K562 (cell line): ENCODE data around the gene PARD3. TPM values are rescaled to one million over a fixed set of nuclear protein-coding genes. Genes with fewer than 3 reads are reported as not detected.

Experiments
- ATAC-seq: fragments of 200-7000 bp; cut with Tn5 transposase; 3 replicates; pipeline ENCODE4 v1.9.1; 2020; ENCODE audit warnings: moderate library complexity
- BruUV-seq: library from RNA; stranded (reverse); fragments of 400-500 nt; replicated peaks from 2 replicates; lab custom pipeline; 2021; lab: Mats Ljungman, UMichigan
- CTCF ChIA-PET: fragments of 300-600 bp; formaldehyde crosslinking; extraction: SDS; loops from one replicate; lab custom pipeline; 2021; ENCODE audit warnings: low intra/inter-chr PET ratio; lab: Yijun Ruan, JAX
- POLR2A ChIA-PET: fragments of 300-600, 350-650 bp; sonication (Branson Sonifier 250); formaldehyde crosslinking; extraction: SDS; loops from one replicate; lab custom pipeline; 2021; ENCODE audit warnings: antibody characterized with exemption, inconsistent platforms; lab: Yijun Ruan, JAX
- DNase-seq, 4 experiments: peaks; one replicate each; pipeline versions ENCODE4 v3.0.0 to v3.0.0-alpha.2; 2011 to 2018; ENCODE audit warnings: low spot score in 3 of 4, mixed read lengths in 3 of 4; ENCODE audit errors: extremely low read depth in 1 of 4
- FAIRE-seq: peaks from 2 replicates; lab custom pipeline; 2011; peaks lifted over from hg19 to GRCh38; lab: Jason Lieb, UNC
- H2AFZ ChIP-seq: 2 replicates; pipeline ENCODE4 v1.6.0; 2011; ENCODE audit warnings: low read depth, low read length, control low read depth, inconsistent platforms
- H3K27ac ChIP-seq: fragments of 200-600 bp; 3 replicates; pipeline ENCODE4 v1.8.0; 2011; ENCODE audit warnings: low read depth, mild to moderate bottlenecking, control low read depth, inconsistent platforms, low read length, moderate library complexity, mixed read lengths; ENCODE audit errors: extremely low read depth
- H3K27me3 ChIP-seq, 2 experiments: fragments of 300-600 bp in 1 of 2; 2 replicates in 1 of 2; 3 replicates in 1 of 2; pipeline versions ENCODE4 v1.6.0 to v1.8.0; 2011; ENCODE audit warnings: inconsistent platforms in 2 of 2, low read length in 2 of 2, mild to moderate bottlenecking in 1 of 2, mixed read lengths in 1 of 2, moderate library complexity in 1 of 2; ENCODE audit not compliant: control insufficient read depth in 2 of 2, insufficient read depth in 2 of 2
- H3K36me3 ChIP-seq: fragments of 300-600 bp; 3 replicates; pipeline ENCODE4 v1.8.0; 2011; ENCODE audit warnings: mild to moderate bottlenecking, low read length, inconsistent platforms; ENCODE audit not compliant: control insufficient read depth, insufficient read depth
- H3K4me1 ChIP-seq, 2 experiments: fragments of 200-600 bp in 1 of 2; replicated peaks in 1 of 2; 2 replicates in 1 of 2; 3 replicates in 1 of 2; pipeline versions ENCODE4 v1.5.1 to v1.8.0; 2011; ENCODE audit warnings: inconsistent platforms in 2 of 2, low read length in 2 of 2, mild to moderate bottlenecking in 1 of 2, mixed read lengths in 1 of 2, moderate library complexity in 1 of 2; ENCODE audit not compliant: control insufficient read depth in 2 of 2, insufficient read depth in 2 of 2
- H3K4me2 ChIP-seq: 2 replicates; pipeline ENCODE4 v1.6.1; 2011; ENCODE audit warnings: low read length, control low read depth, inconsistent platforms, mixed read lengths; ENCODE audit not compliant: insufficient read depth
- H3K4me3 ChIP-seq: fragments of 200-600 bp; sonication (generic), shearing (Covaris generic); 2 replicates; pipeline ENCODE4 v1.5.1; 2016; ENCODE audit warnings: control low read depth, inconsistent platforms
- H3K79me2 ChIP-seq: fragments of 200-600 bp; 3 replicates; pipeline ENCODE4 v1.8.0; 2011; ENCODE audit warnings: low read length, inconsistent platforms; ENCODE audit not compliant: control insufficient read depth, insufficient read depth
- H3K9ac ChIP-seq, 2 experiments: 2 replicates each; pipeline versions ENCODE4 v1.6.0 to v1.6.1; 2011; ENCODE audit warnings: low read depth in 2 of 2, low read length in 2 of 2, control low read depth in 1 of 2, inconsistent platforms in 1 of 2, mild to moderate bottlenecking in 1 of 2, mixed read lengths in 1 of 2; ENCODE audit not compliant: insufficient read depth in 1 of 2
- H3K9me1 ChIP-seq: one replicate; pipeline ENCODE4 v1.6.0; 2011; ENCODE audit warnings: inconsistent platforms, mild to moderate bottlenecking, low read length, moderate library complexity; ENCODE audit not compliant: control insufficient read depth, insufficient read depth
- H3K9me3 ChIP-seq: replicated peaks from 2 replicates; pipeline ENCODE4 v1.5.1; 2011; ENCODE audit warnings: low read depth, low read length, inconsistent platforms; ENCODE audit not compliant: control insufficient read depth, insufficient read depth
- H4K20me1 ChIP-seq: replicated peaks from 2 replicates; pipeline ENCODE4 v1.6.1; 2011; ENCODE audit warnings: low read length, inconsistent platforms, mixed read lengths; ENCODE audit not compliant: control insufficient read depth, insufficient read depth
- CAMTA2 ChIP-seq: fragments of 250-450 bp; sonication (Bioruptor Pico); conservative IDR thresholded peaks from 2 replicates; pipeline ENCODE4 v1.5.1; 2022
- CTBP1 ChIP-seq: fragments of 450-650 bp; IDR thresholded peaks from 2 replicates; pipeline ENCODE4 v1.6.1; 2016; ENCODE audit warnings: borderline replicate concordance
- DDX20 ChIP-seq: fragments of 450-650 bp; IDR thresholded peaks from 2 replicates; pipeline ENCODE4 v1.6.1; 2016; ENCODE audit warnings: missing genetic modification characterization, low read depth, mild to moderate bottlenecking, missing compliant biosample characterization, moderate library complexity
- DMBX1 ChIP-seq: fragments of 250-450 bp; sonication (Bioruptor Pico); IDR thresholded peaks from 2 replicates; pipeline ENCODE4 v1.8.0; 2022; ENCODE audit warnings: inconsistent platforms, mild to moderate bottlenecking, moderate library complexity, borderline replicate concordance
- ERF ChIP-seq: fragments of 450-650 bp; formaldehyde crosslinking; IDR thresholded peaks from 2 replicates; pipeline ENCODE4 v1.4.0; 2020; ENCODE audit warnings: mild to moderate bottlenecking, mixed read lengths
- FOXJ2 ChIP-seq: fragments of 200-800 bp; sonication (Bioruptor generic); IDR thresholded peaks from 2 replicates; pipeline ENCODE4 v1.6.1; 2016; ENCODE audit warnings: missing genetic modification characterization, missing compliant biosample characterization
- FOXJ3 ChIP-seq: sonication (generic); formaldehyde crosslinking; IDR thresholded peaks from 2 replicates; pipeline ENCODE4 v1.4.0; 2020; ENCODE audit warnings: mild to moderate bottlenecking, missing genetic modification reagents
- GTF2F1 ChIP-seq: IDR thresholded peaks from 2 replicates; pipeline ENCODE4 v1.6.1; 2011; ENCODE audit warnings: low read depth, low read length, improper control_type of control experiment
- HDAC6 ChIP-seq: IDR thresholded peaks from 2 replicates; pipeline ENCODE4 v1.6.1; 2012; ENCODE audit warnings: low read depth, mild to moderate bottlenecking, control low read depth, inconsistent platforms, low read length, moderate library complexity
- KHSRP ChIP-seq: fragments of 450-650 bp; IDR thresholded peaks from 2 replicates; pipeline ENCODE4 v1.6.1; 2017
- NCOA2 ChIP-seq, 2 experiments: fragments of 450-650 bp; IDR thresholded peaks; 2 replicates each; pipeline ENCODE4 v1.6.1; 2018; ENCODE audit warnings: mild to moderate bottlenecking in 2 of 2, moderate library complexity in 1 of 2; ENCODE audit not compliant: partially characterized antibody in 2 of 2
- PRMT5 ChIP-seq: sonication (generic); formaldehyde crosslinking; IDR thresholded peaks from 2 replicates; pipeline ENCODE4 v1.5.0; 2020; ENCODE audit warnings: missing genetic modification reagents
- RBM14 ChIP-seq: fragments of 200-400 bp; formaldehyde crosslinking; IDR thresholded peaks from 2 replicates; pipeline ENCODE4 v1.6.1; 2018; ENCODE audit warnings: low read depth, mild to moderate bottlenecking, low read length, moderate library complexity, borderline replicate concordance; ENCODE audit not compliant: insufficient read depth
- SMARCC2 ChIP-seq: fragments of 450-650 bp; IDR thresholded peaks from 2 replicates; pipeline ENCODE4 v1.6.1; 2017; ENCODE audit warnings: antibody characterized with exemption, moderate library complexity, mild to moderate bottlenecking, low read depth
- SRF ChIP-seq, 2 experiments: fragments of 250-450, 450-650 bp in 1 of 2; sonication (Bioruptor Pico) in 1 of 2; sonication (generic) in 1 of 2; formaldehyde crosslinking; IDR thresholded peaks; 2 replicates each; pipeline versions ENCODE4 v1.5.0 to v1.5.1; 2020 to 2022; ENCODE audit warnings: mild to moderate bottlenecking in 1 of 2, missing genetic modification reagents in 1 of 2
- TAL1 ChIP-seq: fragments of 450-650 bp; IDR thresholded peaks from 2 replicates; pipeline ENCODE4 v1.6.1; 2016; ENCODE audit warnings: mild to moderate bottlenecking
- TEAD2 ChIP-seq: fragments of 450-650 bp; IDR thresholded peaks from 2 replicates; pipeline ENCODE4 v1.6.1; 2016; ENCODE audit warnings: missing genetic modification characterization, control low read depth, missing compliant biosample characterization
- WGBS: fragments of 100-300 bp; shearing (Covaris generic); methylation state at CpG from one replicate; pipeline ENCODE4 v1.1.6; 2016; ENCODE audit warnings: low coverage, mixed read lengths; ENCODE audit not compliant: insufficient coverage; ENCODE audit errors: missing lambda C conversion rate; 5-methylcytosine and 5-hydroxymethylcytosine counted together
- in situ Hi-C: fragments of 300-500 bp; cut with MboI; formaldehyde crosslinking; loops from 4 replicates; pipeline ENCODE4 v1.15.0; 2018; ENCODE audit warnings: inconsistent platforms, mixed read lengths
- intact Hi-C: fragments of 100-400 bp; cut with micrococcal nuclease; formaldehyde crosslinking; loops from 2 replicates; pipeline ENCODE4 v1.14.2; 2022
- polyA plus RNA-seq, 8 experiments: library from polyadenylated mRNA; depleted of rRNA in 4 of 8; stranded (reverse) in 5 of 8; unstranded in 3 of 8; fragments of >200 nt; fragmentation: Nextera tagmentation in 2 of 8; fragmentation: Illumina TruSeq in 1 of 8; extraction: Ambion mirVana in 2 of 8; extraction: Trizol in 1 of 8; gene quantifications; 2 replicates each; pipeline versions ENCODE4 v1.2.1 to v1.2.3, GENCODE V29; 2011 to 2014; ENCODE audit warnings: inconsistent platforms in 1 of 8, missing spikeins in 1 of 8
- total RNA-seq, 7 experiments: library from RNA; depleted of rRNA in 6 of 7; stranded (reverse); fragments of >200 nt in 6 of 7; fragmentation: Illumina TruSeq in 2 of 7; extraction: Trizol in 2 of 7; gene quantifications; 2 replicates each; pipeline versions ENCODE4 v1.2.1 to v1.2.3, GENCODE V29; 2011 to 2021; ENCODE audit warnings: low replicate concordance in 1 of 7

Gene PARD3
- total and polyA plus RNA-seq, 9 of the 15 experiments (the other 6 are each of a cell fraction or from before 2014, with no cell fraction given): 2.7 to 11.7 (median 7.7) TPM

GRCh38 chr10:34250722-34251121, 564.4 kb downstream of the PARD3 start:
- DNase-seq (no peak), ATAC-seq (no peak), FAIRE-seq (no peak)
- Histone ChIP-seq H4K20me1 (no peaks in the 10 kb centered on the region), H3K9me3 (no peaks in the 10 kb centered on the region), H3K27me3 (no peaks in the 10 kb centered on the region), H2AFZ (no peak overlapping the region), H3K4me1 (no peaks in the 10 kb centered on the region), H3K9ac (no peak overlapping the region), H3K36me3 (no peaks in the 10 kb centered on the region), H3K4me2 (no peak overlapping the region), H3K4me3 (no peak overlapping the region), H3K9me1 (no peaks in the 10 kb centered on the region), H3K27ac (no peak overlapping the region), H3K79me2 (no peaks in the 10 kb centered on the region)
- WGBS: 6% methylated on average over 3 of the region's 3 CpGs
- ChIA-PET POLR2A (no interaction called here), CTCF (no interaction called here)
- TF ChIP-seq ERF (CRISPR knock-in tag) (no peak), SMARCC2 (no peak), DMBX1 (CRISPR knock-in tag) (no peak), TAL1 (no peak), FOXJ3 (CRISPR knock-in tag) (no peak), NCOA2 (IDR thresholded peaks at IDR 0.05; ENCODE audit: partially characterized antibody in 2 of 2) (no peak), GTF2F1 (no peak), CTBP1 (no peak), FOXJ2 (tag) (no peak), TEAD2 (tag) (no peak), HDAC6 (no peak), DDX20 (tag) (no peak), CAMTA2 (CRISPR knock-in tag) (no peak), RBM14 (no peak), SRF (CRISPR knock-in tag; IDR thresholded peaks at IDR 0.05) (no peak), KHSRP (no peak), PRMT5 (CRISPR knock-in tag) (no peak)
- no TSS peak for BruUV-seq
- in situ Hi-C loops (no loop called here), intact Hi-C loops (no loop called here)
